Left forelimb (tissue), 1 donor: ENCODE data around the gene MYOF.
A peak's percentile ranks its signal among the peaks of the same experiment; 100 is the strongest.
"Not testable (repeated sequence)": the region's sequence is repeated elsewhere in the genome, so short reads cannot be mapped to it uniquely, and the experiment has no call there.

Experiments
- DNase-seq: peaks from one replicate; pipeline ENCODE4 v3.0.0-alpha.2; 2018; ENCODE audit warnings: low spot score

The MYOF gene

GRCh38 chr10:93481637-93482144 lies 443 bp downstream of the MYOF start:
- no peak for DNase-seq

DNA sequence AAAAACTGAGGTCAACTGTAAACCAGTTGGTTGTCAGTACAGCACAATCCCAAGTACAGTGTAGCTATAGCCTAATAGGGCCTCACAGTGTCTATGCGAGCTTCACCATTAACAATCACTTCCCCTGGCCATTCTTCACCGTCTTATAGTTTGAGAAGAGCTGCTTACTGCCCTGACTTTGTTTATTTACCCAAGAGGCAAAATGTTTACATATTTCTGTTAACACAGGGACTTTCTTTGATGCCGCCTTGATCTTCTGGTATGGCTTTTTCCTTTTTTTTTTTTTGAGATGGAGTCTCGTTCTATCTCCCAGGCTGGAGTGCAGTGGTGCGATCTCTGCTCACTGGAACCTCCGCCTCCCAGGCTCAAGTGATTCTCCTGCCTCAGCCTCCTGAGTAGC lies 3.3 kb downstream of the MYOF start:
- DNase-seq = no peak

DNA sequence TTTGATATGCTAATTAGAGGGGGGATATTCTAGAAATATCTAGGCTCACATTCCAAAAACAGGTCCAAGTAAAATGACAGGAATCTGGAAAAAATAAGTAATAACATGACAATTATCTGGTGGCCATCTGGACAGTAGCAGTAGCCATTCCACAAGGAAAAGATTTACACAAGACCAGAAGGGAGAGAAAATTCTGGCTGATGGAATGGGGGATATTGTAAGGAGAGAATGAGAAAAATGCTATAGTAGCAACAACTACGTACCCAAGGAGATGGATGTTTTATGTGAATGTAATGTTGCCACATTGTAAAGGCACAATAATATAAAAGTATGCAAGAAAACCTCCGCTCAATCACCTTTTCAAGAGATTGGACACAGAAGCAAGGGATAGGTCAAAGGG lies 5.4 kb downstream of the MYOF start:
- DNase-seq = no peak

GRCh38 chr10:93475871-93476270 lies 6.3 kb downstream of the MYOF start:
- no peak for DNase-seq

GRCh38 chr10:93475227-93475626 lies 6.9 kb downstream of the MYOF start:
- no peak for DNase-seq

DNA sequence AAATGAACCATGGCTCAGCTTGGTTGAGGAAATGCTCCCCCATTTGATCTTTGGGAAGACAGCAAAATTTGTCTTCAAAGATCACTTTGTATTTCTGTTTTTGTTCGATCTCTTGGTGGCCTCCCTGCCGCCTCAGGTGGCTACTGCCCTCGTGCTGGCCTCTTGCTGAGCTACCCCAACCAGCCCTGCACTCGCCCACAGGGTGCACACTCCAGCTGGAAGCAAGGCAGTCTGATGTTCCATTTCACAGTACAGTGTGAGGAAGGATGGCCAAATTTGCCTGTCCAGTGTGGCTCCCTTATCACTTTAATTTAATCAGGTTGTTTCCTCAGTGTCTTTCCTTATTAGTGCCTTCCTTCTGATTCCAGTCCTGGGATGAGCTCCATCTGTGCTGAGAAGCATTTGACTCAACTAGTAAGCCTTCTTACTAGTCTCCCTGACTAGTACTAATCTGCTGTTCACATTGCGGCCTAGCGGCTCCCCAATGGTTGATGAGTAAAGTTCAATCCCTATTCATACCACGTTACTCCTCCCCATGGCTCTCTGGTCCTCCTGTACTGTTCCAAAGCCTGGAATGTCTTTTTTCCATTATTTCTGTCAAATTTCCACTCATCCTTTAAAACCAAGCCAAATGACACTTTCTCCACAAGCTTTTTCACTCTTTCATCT lies 8.2 kb downstream of the MYOF start:
- no peak for DNase-seq

DNA sequence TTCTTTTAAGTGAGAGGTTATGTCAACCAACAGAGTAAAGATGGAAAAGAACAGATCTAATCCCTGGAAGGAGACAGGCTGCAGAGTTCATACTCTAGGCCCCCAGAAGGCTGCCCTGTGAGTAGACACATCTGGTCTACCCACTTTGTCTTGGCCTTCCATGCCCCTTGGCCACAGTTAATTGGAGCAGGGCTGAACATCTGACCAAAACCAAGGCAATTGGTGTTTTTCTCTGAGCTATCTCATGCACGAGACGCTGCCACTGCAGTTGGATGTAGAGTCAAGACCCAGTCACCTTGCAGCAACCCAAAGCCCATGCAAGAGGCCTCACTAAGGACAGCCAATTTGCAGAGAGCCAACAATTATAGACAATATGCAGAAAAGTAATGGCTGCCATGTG lies 9.0 kb downstream of the MYOF start:
- DNase-seq = no peak

DNA sequence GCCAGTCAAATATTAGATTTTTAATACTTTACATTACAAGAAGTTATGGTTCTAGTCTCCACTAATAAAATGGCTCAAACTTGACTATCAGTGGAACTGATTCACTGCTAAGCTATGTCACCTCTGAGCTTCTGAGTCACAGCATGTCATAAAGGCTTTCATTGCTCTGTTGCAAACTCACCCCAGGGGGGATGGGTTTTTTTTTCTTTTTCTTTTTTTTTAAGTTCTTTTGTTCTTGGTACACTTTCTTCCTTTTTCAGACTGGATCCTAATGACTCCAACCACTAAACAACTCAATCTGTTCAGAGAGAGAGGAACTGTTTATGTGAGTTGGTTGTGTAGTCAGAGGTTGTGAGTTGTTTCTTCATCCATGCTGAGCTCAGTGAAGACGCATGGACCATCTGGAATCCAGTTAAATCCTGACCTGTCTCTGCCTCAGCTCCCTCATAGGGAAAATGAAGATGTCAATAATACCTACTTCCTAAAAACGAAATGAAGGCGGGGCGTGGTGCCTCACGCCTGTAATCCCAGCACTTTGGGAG lies 11.0 kb downstream of the MYOF start:
- no peak for DNase-seq

DNA sequence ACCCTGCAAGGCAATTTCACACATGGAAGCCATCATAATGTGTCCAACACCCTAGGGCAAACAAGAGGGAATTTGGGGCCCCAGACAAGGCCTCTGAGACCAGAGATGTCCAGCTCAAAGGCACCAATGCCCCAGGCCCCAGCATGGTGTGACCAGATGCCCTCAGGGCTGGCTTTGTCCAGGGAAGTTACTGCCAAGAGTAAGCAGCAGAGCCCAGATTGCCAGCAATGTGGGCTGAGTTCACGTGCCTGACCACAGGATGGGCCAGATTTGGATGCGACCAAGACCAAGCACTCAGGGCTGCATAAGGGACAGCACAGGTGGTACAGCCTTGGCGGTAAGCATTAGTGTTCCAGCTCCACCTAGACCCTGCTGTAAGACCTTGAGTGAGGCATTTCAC lies 12.7 kb downstream of the MYOF start:
- no peak for DNase-seq

GRCh38 chr10:93468461-93469213 lies 13.5 kb downstream of the MYOF start:
- DNase-seq = no peak

DNA sequence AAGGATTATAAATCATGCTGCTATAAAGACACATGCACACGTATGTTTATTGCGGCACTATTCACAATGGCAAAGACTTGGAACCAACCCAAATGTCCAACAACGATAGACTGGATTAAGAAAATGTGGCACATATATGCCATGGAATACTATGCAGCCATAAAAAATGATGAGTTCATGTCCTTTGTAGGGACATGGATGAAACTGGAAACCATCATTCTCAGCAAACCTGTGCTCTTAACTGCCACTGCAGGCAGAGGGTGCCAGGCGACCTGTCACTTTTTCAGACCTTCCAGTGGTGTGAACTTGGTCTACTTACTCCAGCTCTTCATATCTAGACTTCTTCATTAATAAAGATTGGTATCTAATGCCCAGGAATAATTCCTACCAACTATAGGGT lies 14.5 kb downstream of the MYOF start:
- not testable (repeated sequence) for DNase-seq

GRCh38 chr10:93465806-93466675 lies 16.1 kb downstream of the MYOF start:
- DNase-seq = no peak

DNA sequence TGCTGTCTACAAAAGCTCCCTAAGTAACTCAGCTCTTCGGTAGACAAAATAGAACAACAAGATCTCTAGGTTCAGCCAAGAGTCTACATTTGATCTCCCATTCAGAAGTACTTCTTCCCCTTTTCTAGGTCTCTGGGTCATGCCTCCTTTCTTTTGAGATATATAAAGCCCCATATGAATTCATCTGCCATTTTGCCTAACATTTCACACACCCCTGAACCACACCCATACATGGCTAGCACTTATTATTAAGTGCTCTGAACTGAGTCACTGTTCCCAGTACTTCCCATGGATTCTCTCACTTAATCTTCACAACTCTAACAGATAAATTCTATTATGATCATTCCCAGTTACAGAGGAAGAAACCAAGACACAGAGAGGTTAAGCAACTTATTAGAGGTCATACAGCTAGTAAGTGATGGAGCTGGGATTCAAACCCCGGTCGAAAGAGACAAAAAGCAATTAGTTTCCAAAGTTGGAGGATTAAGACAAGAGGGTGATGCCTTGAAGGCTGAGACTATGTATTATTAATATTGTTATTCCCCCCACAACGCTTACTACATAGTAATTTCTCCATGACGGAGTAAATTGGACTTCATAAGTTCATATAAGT lies 17.3 kb downstream of the MYOF start:
- no peak for DNase-seq

DNA sequence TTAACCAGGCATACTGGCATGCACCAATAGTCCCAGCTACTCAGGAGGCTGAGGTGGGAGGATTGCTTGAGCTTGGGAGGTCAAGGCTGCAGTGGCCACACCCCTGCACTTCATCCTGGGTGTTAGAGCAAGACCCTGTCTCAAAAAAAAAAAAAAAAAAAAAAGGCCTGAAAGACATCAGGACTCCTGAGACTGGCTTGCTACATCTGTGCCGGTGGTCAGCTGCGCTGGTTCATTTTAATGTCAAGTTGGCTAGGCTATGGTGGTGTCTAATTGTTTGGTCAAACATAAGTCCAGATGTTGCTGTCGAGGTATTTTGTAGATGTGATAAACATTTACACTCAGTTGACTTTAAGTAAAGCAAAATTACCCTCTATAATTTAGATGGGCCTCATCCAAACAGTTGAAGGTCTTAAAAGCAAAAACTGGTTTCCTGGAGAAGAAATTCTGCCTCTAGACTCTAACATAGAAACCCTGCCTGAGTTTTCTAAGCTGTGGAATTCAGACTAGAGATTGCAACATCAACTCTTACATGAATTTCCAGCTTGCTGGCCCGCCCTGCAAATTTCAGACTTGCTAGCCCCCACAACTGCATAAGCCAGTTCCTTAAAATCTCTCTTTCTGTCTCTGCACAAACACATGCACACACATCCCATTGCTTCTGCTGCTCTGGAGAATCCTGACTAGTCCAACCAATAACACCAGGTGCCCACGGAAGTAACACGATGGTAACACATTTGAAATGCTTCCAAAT lies 18.2 kb downstream of the MYOF start:
- DNase-seq = no peak

DNA sequence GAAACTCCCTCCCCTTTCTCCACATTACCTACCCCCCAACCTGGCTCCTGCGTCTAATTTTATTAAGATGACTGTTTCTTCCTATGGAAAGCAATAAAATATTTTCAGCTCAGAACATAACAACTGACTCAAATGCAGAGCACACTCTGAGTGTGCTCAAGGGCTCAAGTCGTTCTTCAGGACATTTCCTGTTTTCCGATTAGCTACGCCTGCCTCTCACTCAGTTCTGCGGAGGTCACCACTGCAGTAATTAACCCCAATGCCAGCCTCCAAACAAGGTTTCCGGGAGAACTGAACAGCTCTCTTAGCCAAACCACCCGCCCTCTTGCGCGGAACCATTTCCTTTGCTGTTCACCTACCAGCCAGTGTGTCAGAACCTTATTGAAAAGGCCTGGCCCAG lies 19.3 kb downstream of the MYOF start:
- no peak for DNase-seq

DNA sequence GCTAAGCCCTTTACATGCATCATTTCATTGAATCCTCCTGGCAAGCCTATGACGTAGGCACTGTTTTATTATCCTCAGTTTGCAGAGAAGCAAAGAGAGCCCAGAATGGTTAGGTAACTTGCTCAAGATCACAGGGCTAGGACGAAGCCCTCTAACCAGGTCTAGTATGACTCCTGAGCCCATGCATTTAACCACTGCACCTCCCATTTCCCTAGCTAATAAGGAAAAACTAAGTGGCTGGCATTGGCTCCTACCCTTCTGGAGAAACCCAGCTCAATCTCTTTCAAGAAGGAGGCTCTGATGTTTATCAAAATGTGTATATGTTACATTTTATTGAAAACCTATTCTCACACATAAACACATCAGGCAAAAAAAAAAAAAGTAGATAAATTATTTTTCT lies 19.8 kb downstream of the MYOF start:
- DNase-seq = no peak

DNA sequence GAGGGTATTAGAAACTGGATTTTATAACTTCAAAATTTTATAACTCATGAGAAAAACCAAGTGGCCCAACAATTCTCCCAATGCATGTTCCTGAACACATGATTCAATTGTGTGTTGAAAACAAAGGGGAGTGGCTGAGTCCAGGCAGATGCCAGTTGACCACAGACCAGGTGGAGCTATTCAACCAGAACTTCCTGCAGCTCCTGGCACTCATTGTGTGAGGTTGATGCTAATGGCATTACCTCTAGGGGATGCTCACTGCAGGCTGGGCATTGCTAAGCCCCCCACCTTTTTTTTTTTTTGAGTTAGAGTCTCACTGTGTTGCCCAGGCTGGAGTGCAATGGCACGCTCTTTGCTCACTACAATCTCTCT lies 20.3 kb downstream of the MYOF start:
- DNase-seq = no peak

GRCh38 chr10:93461109-93461806 lies 20.9 kb downstream of the MYOF start:
- no peak for DNase-seq

GRCh38 chr10:93459466-93459865 lies 22.7 kb downstream of the MYOF start:
- no peak for DNase-seq

DNA sequence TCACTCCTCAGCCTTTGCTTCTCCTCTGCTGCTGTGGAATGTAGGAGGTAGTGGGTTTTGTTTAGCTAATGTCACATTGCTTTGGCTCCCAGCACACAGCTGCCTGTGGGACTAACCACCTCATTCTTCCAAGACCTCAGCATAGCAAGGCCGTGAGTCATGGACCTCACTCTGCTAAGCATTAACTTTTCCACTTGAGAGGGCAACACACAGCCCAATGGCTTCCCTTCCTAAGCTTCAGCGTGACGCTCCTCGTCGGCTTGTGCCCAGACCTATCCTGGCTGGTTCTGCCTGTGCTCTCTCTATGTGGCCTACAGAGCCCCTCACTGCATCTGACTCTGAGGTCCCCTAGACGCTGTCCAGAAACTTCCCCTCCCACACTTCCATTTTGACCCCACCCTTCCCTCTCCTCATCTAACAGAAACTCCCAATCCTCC lies 23.3 kb downstream of the MYOF start:
- peak; percentile 80 for DNase-seq

DNA sequence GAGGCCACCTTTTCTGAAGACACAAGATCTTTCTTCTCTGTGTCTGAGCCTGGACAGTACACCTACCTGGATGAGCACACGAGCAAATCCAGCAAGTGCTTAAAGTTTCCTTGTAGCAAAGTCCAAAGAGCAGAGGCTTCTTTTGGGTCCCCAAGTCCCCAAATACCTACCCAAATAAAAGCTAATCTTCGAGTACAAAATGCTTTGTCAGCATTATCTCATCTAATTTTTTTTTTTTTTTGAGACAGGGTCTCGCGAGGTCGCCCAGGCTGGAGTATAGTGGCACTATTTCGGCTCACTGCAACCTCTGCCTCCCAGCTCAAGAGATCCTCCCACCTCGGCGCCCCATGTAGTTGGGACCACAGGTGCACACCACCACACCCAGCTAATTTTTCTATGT lies 24.6 kb downstream of the MYOF start:
- DNase-seq = no peak
